ENCODE data around the gene ELAVL1.
"Not testable (repeated sequence)": the region's sequence is repeated elsewhere in the genome, so short reads cannot be mapped to it uniquely, and the experiment has no call there.

The ELAVL1 gene

DNA sequence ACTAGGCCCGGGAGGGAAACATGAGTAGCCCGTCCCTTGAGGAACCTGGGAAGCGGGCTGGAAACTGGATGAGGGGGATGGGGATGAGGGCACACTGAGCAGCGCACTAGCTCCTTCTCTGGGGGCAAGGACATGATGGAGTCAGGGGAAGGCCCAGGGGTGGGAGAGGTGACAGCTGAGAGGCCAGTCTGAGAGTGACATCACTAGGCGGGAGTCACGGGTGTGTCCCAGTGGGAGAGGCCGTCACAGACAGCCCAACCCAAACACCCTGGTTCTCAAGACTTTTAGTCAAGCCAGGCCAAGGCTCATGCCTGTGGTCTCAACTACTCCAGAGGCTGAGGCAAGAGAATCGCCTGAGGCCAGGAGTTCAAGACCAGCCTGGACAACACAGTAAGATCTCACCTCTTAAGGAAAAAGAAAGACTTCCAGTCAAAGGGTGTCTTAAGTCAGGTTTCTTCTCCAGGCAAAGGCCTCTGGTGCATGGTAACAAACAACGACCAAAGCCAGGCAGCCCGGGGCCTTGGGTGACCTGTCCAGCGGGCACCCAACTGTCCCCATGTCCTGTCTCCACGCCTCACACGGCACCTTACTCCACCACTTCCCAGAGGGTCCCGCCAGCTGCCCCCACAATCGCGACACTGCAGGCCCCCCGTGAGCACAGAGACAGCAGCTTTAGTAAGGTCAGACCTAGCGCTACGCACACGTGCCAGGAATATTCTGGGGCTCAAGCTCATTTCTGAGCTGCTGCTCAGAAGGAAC is 36.5 kb downstream of the ELAVL1 start:
- no peak for DNase-seq (ENCODE audit: low read depth)

DNA sequence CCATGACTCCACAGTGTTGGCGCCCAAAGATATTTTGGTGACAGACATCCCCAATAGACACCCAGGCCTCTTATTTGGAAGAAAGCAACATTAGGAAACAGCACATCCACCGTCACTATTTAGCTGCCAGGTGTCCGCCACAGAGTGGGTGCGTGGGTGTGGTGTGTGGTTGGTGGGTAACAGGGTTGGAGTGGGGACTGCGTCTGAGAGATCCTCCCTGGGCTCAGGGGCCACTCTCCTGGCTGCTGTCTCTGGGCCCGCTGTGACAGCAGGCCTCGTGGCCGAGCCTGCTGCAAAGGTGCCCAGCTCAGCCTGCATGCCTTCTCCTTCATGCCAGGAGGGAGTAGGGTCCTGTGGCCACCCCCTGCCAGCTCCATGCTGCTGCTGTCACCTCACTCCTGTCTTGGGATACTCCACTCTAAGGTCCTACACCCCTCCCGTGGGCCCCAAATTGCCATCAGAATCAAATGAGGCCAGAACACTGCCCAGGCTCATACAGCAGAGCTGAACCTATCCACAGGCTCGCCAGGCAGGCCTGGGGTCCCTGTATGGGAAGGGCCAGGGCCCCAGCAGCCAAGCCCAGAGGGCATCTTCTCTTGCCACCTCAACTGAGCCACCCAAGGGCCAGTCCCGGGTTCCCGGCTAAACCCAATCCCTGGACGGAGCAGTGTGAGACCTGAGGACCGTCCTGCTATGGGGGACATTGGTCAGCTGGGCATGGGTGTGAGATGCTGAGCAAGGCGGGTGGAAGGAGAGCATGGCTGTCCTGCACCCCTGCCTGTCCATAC is 37.2 kb downstream of the ELAVL1 start:
- DNase-seq (ENCODE audit: low read depth): no peak

DNA sequence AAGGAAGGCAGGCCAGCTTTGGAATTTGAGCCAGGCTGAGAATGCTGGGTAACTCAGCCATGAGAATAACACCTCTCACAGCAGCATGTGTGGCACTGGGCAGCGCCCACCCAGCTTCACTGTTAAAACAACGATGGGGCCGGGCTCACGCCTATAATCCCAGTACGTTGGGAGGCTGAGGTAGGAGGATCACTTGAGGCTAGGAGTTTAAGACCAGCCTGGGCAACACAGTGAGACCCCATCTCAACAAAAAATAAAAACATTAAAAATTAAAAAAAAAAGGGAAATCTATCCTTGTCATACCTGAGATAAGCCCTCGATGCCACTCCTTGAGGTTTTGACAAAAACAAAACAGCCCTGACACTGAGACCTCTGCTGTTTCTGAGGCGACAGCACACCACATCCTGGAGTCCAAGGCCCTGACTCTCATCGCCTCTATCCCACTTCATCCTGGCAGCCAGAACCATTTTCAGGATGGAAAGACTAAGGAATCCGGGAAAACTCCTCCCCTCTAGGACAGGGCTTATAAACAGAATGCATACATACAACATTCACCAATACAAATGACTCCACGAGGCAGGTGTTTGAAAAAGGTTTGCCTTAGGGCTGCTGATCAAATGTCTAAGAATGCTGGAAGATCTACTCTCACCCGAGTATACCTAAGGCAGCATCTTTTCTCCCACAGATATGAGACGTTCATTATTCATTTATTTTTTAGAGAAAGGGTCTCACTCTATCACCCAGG is 39.3 kb downstream of the ELAVL1 start:
- DNase-seq (ENCODE audit: low read depth): no peak

DNA sequence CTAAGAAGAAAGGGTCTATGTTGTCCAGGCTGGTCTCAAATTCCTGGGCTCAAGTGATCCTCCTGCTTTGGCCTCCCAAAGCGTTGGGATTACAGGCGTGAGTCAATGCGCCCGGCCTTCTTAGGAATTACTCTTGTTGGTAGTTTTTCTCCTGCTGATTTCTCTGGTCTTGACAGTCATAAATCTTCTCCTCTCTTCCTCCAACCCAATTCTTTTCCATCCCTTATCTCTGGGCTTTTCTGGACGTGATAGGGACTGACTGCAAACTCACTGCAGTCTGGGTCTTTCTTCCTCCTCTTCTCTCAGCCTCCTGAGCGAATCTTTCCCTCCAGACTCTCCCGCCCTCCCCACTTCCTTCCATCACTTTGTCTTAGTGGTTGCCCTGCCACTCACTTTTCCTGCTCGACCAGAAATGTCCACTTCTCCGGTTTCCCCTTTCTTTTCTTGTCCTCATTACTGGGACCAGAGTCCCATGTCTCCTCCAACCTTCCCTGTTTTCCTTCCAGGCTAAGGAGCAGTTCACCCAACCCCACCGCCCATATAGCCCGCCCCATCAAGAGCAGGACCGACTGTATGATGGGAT is 40.1 kb downstream of the ELAVL1 start:
- DNase-seq (ENCODE audit: low read depth): no peak

DNA sequence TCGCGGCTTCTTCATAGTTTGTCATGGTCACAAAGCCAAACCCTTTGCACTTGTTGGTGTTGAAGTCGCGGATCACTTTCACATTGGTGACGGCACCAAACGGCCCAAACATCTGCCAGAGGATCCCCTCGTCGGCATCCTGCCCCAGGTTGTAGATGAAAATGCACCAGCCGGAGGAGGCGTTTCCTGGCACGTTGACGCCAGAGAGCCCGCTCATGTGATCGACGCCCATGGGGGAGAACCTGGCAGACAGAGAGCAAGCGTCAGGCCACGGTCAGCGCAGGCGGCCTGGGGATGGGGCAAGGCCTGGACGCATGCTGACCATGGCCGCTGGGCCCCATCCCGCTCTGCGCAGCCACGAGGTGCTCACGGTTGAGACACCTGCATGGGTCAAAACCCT is 41.9 kb downstream of the ELAVL1 start:
- DNase-seq (ENCODE audit: low read depth): no peak

DNA sequence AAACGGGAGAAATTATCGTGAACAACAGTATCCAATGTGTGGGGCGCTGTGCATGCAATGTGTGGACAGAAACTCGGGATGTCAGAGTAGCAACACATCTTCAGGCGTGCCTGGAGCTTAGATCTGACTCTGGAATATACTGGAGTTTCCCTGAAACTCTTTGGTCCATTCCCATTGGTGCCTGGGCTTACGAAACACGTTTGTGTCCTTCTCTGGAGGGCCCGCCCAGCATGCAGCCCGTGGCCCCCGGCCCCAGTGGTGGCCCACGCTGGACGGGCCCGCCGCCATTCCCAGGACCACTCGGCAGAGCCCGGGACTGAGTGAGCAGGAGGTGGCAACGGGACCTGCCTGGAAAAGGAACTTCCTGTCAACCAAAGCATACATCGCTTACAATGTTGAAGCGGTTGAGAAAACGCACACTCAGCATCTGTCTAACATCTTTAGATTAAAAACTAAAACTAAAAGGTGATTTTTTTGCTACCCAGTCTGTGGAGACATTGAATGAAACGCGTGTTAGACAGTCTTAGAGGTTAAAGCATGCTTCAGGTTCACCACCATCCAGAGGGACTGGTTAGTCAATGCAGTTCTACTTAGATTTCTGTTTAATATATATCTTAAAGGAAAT is 42.7 kb downstream of the ELAVL1 start:
- DNase-seq (ENCODE audit: low read depth): no peak

DNA sequence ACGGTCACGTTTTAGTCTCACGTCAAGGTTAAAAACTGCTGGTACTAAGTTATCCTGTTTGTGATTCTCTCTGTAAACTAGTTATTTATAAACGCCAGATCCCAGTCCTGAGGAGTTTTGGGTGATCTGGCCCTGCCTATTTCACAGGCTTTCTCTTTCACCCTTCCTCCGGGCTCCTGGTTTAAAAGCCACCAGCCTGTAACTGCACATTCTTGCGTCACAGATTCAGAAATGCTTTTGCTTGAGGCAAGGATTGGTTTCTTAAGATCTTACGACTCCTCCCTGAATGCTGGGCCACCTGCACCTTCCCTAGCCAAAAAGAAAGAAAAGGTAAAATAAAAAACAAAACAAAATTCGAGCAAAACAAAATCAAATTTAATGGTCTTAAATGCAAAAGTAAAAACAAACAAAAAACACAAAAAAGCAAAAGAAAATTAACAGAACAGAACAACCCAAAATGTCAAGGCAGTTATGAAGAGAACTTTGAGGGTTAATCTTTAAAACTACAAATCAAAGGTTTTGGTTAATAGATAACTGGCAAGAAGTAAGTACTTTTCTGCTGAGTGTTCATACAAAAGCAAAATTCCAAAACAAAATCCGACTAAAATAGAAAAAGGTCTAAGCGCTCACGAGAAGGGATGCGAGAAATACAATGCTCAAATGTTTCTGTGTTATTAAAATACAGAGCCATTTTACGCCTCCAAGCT is 43.4 kb downstream of the ELAVL1 start:
- DNase-seq (ENCODE audit: low read depth): no peak

DNA sequence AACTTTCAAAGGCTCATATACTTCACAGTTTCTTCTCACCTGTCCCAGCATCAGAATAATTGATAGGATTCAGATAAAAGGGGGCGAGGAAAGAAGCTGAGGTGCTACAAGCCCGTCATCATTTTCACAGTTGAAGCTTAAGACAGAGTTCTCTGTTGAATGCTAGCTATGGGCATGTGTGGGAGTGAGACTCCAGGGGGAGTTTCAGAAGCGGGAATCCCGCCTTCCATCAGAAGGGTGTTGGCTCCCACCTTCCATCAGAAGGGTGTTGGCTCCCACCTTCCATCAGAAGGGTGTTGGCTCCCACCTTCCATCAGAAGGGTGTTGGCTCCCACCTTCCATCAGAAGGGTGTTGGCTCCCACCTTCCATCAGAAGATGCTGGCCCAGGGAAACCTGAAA is 44.4 kb downstream of the ELAVL1 start:
- not testable (repeated sequence) for DNase-seq (ENCODE audit: low read depth)

DNA sequence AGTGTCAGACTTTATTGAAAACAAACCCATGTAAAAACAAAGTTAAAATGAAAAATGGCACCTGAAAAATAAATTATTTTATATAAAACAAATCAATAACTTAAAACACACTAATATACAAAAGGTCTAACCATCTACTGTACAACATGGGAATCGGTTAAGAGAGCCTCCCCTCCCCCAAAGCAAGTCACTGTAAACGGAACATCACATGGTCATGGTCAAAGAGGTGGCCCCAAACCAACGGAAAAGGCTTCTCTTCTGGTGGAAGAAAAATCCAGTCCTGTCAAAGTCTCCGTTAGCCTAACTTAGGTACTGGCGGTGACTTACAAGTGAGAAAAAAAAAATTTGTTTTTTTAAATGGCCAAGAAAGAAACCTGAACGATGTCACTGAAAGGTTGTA is 46.2 kb downstream of the ELAVL1 start:
- DNase-seq (ENCODE audit: low read depth): no peak

DNA sequence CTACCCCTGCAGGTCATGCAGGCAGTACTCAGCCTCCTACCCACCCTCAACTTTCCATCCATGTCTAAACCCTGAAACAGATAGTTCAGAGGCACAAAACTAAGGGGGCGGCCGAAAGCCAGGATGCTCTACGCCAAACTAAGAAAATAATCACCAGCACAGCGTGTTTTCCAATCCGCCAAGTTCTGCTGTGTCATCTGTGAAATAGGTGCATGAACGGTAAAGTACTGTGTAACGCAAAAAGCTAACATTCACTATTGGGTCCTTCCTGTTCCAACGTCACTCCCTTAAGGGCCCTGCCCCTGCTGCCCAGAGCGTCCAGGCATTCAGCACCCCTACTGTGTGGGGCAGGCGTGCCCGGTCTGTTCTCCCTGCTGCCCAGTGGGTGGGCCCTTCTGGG is 49.7 kb downstream of the ELAVL1 start:
- no peak for DNase-seq (ENCODE audit: low read depth)

DNA sequence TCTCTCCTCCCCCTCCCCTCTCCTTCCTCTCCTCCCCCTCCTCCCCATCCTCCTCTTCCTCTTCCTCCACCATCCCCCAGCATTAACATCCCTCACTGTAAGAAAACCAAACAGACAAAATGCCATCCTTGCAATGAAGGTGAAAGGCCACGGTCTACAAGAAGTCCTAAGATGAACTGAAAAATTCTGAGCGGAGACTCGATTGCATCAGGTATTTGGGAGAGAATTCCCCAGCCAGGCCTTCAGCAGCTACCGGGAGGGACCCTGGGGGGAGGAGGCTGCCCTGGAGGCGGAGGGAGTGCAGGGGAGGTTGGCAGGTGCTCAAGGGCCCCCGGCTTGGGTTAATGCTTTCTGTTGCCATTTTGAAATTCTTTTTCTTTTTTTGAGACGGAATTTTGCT is 51.9 kb downstream of the ELAVL1 start:
- DNase-seq (ENCODE audit: low read depth): no peak

DNA sequence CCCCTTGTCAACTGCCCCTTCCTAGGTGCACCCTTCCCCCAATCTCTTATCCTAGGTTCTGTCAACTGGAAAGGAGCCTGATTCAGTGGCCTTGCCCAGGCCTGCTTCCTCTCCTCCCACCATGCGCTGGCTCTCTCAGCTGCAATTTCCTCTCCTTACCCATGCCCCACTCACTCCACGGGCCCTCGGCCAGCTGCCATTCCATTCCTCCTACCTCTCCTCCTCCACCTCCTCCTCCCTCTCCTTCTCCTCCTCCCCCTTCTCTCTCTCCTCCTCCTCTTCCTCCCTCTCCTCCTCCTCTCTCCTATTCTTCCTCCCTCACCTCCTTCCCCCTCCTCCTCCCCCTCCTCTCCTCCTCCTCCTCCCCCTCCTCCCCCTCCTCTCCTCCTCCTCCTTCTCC is 52.4 kb downstream of the ELAVL1 start:
- DNase-seq (ENCODE audit: low read depth): no peak

DNA sequence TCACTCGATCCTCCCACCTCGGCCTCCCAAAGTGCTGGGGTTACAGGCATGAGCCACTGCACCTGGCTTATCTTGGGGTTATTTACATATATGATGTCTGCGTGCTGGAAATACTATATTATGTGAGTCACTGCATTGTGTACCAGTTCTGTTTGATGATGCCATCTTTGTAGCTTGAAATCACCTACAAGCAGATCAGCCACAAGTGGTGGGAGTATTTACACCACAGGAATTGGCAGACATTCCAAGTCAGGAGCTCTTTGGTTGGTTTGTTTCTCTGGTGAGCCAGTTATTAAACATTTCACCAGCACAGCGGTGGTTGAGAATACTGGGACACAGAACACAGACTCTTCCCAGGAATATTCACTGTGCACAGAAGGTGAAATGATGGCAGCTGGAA is 57.5 kb downstream of the ELAVL1 start:
- DNase-seq (ENCODE audit: low read depth): no peak

DNA sequence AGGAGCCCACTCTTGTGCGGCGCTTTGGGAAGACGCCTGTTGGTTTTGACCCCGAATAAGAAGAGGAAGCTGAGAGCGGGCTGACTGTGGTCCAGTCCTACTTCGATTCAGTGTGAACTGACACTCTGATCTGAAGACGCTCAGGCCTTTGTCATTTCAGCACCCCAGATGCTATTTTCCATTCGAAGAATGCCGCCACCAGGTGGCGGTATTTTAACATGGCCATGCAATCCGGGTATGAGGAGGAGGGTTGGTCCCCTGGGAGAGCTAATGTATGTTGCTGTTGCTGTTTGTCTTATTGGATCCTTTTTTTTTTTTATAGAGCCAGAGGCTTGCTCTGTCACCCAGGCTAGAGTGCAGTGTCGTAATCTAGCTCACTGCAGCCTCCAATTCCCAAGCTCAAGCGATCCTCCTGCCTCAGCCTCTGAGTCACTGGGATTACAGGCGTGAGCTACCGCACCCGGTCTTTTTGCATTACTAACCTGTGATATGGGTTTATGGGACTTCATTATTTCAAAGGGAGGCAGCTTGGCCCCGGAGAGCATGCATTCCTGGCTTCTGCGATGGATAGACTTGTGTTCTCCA is 61.2 kb downstream of the ELAVL1 start:
- peak; percentile 80 for DNase-seq (ENCODE audit: low read depth)

DNA sequence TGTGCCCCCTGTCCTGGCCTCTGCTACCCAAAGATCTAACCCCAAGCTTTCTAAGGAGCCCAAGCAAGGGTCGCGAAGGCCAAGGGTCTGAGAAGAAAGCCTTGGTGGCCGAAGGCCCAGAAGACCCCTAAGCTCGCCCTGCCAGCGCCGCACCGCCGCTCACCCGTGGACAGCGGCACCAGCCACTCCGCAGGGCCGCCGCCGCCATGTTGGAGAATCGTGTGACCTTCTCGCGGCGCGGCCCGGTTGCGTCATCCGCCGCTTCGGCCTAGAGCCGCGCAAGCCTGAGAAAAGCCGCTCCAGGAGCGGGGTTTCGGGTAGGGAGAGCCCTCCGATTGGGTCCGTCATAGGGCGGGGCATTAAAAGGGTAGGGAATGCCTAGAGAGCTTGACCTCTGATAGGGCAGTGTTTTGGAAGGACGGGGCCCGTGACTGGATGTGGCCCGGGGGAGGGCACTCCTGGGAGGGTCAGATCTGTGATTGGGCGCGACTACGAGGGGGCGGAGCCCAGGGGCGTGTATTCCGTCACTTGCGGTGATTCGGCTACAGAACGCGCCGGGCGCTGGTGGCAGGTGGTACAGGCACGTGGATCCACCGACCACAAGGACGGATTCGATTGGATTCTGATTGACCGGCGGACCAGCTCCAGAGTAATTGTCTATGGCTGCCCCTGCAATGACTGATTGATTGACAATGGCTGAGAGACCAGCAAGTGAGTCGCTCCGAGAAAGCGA is 61.8 kb downstream of the ELAVL1 start, which contains the start of gene TIMM44:
Gene TIMM44, minus strand, starts transcription at position 223 of the 733 bp plus-strand sequence. Its CDS starts 15 bp downstream, at position 208.
- peak; percentile 97 for DNase-seq (ENCODE audit: low read depth)

DNA sequence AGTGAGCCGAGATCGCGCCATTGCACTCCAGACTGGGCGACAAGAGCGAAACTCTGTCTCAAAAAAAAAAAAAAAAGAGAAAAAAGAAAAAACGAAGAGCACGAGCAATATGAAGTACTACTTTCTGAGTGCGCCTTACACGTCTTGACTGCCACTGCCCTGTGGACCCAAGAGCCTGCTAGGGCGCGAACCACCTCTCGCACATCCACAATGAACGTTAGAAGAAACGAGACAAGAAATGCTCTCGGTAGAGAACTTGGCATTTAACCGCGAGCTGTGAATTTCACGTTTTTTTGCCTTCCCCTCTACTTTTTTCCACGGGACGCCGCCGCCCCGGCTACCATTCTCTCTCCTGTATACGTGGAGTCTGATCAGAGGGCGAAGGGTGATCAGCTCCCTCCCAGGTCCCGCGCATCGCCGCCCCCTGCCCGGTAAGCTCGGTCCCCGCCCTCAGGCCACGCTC is 62.4 kb downstream of the ELAVL1 start:
- no peak for DNase-seq (ENCODE audit: low read depth)

DNA sequence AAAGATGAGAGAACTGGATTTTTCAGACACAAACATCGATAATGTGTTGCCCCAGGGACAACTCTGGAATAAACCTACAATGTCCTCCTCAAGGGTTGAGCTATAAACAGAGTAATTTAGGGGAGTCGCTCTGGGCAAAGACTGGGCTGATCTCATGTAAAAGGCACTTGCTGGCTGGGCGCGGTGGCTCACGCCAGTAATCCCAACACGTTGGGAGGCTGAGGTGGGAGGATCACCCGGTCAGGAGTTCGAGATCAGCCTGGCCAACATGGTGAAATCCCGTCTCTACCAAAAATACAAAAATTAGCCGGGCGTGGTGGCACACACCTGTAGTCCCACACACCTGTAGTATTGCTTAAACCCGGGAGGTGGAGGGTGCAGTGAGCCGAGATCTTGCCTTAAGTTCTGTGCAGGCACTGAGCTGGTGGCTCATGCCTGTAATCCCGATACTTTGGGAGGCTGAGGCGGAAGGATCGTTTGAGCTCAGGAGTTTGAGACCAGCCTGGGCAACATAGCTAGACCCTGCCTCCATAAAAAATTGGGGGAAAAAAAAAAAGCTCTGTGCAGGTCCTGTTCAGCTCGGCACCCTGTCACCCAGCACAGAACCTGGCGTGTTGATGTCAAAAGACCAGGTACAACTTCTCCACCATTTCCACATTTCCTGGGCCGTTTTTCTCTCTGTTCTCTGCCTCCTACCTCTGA is 63.4 kb downstream of the ELAVL1 start:
- no peak for DNase-seq (ENCODE audit: low read depth)

DNA sequence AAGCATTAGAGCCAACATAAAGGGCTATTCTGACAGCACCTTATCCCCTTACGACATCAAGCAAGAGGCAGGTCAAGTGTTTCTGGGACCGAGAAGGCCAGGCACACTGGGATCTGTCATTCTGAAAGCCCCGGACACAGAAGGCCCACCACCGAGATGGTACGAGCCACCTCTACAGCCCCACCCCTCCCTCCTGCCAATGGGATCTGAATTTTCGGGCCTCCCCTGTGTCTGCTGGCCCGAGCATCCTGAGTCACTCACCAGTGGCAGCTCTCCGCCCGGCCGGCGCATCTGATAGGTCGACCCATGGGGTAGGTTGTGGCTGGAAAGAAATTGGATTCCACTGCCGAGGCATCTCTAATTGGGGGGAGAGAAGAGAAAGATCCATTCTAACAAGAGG is 64.6 kb downstream of the ELAVL1 start:
- DNase-seq (ENCODE audit: low read depth): no peak

DNA sequence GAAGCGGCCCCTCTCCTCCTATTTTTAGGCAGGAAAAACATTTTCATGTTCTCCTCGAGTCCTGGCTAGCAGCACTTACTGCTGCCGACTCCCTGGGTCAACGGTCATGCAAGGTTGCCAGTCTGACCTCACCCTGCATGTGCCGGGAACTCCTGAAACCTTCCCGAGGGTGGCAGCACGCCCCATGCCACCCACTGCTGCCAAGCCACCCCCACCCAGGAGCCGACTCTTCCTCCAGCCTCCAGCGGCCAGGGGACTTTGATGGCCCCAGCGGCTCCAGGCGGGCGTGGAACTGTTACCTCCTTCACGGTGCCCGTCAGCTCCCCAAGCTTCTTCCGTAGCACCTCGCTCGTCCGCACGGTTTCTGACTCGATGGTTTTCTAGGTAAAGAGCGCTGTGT is 70.7 kb downstream of the ELAVL1 start:
- DNase-seq (ENCODE audit: low read depth): no peak
